ENCODE measurements around the gene SLC27A5.
"Not testable (repeated sequence)": the region's sequence is repeated elsewhere in the genome, so short reads cannot be mapped to it uniquely, and the experiment has no call there.

SLC27A5 gene

DNA sequence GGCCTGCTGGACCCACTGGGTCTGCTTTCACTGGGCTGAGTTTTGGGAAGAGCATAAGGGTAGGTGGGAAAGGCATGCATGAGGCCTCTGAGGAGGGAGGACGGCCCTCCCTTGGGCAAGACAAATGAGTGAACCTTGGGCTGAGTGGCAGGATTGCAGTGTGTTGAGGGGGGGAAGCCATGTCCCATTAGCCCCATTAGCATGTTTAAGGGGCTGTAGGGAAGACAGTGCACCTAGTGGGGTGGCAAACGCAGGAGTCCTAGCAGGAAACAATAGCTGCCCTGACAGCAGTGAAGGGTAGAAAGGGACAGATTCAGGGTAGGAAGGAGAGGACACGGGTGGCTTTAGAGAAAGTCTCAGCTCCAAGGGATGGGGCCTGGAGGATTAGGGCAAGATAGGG is 10.9 kb upstream of the SLC27A5 start:
- DNase-seq (ENCODE audit: low read depth), result no peak

DNA sequence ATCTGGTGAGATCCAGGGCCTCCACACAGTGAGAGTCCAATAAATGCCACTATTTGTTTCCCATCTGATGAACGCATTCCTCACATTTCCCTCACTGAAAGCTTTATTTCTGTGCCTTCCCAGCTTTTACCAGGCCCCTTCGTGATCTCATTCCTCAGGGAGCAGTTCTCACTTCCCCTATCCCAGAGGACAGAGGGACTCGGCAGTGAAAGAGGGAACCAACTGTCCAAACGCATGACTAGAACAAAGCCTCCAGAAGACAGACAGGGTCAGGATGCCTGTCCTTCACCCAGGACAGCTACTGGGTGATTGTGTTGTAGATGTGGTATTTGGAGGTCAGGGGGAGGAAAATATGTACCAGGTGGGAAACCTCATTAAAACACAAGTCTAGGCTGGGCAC is 9.9 kb upstream of the SLC27A5 start:
- no peak for DNase-seq (ENCODE audit: low read depth)

DNA sequence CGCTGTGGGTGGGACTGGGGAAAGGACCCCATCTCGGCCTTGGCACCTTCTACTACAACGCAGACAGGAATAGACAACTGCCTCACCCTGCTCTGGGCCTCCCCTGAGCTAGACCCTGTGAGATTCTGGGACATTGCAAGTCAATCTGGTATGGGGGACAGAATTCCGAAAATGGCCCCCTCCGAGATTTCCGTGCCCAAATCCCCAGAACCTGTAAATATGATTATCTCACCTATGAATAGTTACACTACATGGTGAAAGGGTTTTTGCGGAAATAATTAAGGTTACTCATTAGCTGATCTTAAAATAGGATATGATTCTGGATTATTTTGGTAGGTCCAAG is 8.4 kb upstream of the SLC27A5 start:
- no peak for DNase-seq (ENCODE audit: low read depth)

DNA sequence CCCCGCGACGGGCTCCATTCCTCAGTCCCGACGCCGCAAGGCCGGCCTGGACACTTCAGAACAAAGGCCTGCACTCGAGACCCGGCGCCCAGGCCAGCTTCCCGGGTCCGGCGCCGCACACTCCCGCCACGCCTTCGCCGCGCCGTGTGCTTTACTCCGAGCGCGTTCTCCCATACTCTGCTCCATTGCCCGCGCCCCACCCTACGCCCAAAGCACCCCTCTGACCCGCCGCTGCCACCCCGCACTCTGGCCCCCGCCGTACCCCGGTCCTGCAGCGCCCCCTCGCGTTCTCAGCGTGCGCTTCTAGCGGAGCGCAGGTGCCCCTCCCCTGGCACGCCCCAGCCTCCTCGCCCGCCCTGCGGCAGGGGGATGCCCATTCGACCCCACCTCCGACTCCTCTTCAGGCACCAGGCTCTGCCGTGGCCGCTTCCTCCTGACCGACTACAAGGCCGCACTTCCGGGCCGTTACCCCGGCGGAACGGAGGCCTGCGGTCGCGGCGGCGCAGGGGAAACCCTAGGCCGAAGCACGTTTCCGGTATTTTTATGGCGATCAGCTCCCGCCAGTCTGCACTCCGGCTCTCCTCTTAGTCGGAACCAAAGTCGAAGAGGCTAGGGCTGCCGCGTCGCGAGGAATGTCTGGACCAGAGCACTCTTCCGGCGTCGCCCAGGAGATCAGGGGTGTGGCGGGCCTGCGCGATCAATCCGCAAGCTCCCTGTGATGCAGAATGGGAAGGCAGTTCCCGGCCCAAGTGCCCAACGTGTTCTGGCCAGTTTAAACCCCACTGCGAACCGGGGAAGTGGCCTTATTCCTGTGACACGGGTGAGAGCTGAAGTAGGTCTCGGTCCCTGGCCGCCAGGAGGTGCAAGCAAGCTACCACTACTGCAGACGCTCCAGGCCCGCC is 7.8 kb upstream of the SLC27A5 start, which contains the start of gene ZBTB45:
Gene ZBTB45, minus strand, starts transcription at position 456 of the 902 bp plus-strand sequence. CDS start 2,137 bp downstream, outside the sequence.
- peak; percentile 76 for DNase-seq (ENCODE audit: low read depth)

DNA sequence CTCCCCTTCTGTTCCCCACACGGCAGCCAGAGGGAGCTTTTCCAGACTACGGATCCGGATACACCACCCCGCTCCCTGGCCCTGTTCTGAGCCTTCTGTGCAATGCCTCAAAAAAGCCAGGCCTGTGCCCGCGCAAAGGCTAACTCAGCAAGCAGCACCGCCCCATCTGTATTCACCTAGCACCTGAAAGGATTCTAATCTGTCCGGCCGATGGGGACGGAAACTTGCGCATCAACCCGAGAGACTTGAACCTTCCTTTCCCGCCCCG is 7.2 kb upstream of the SLC27A5 start:
- peak; percentile 22 for DNase-seq (ENCODE audit: low read depth)

DNA sequence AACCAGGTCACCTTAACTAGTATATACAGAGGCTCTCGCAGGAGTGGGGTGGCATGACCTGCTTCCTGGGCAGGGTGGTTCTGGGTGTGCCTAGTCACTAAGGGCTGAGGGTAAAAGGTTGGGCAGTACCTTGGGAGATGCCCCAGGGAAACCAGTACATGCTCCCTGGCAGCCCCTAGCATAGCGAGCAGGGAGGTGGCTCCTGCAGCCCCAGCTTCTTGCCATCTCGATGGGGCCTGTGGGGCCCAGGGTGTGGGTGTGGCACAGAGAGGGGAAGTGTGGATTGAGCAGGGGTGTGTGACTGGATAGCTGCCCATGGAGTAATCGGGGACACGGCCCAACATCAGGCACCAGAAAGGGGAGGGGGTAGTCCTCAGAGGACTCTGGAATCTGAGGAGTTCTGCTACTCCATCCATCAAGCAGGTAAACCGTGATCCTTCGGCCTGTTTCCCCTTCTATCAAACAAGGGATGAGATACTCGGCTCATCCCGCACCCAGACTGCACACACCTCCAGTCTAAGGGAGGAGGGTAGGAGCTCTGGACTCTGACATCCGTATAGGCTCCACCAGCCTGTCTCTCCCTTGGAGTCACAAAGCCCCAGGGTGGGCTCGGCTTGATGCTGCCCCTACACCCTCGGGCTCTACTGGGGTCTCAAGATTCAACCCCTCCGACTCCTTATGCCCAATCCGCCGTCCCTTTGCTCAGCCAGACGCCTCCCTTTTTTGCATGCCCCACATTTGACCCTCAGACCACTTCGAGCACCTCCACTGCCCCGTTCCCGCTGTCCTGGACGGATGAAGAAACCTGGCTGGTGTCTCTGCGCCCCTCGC is 6.7 kb upstream of the SLC27A5 start:
- DNase-seq (ENCODE audit: low read depth), result no peak

DNA sequence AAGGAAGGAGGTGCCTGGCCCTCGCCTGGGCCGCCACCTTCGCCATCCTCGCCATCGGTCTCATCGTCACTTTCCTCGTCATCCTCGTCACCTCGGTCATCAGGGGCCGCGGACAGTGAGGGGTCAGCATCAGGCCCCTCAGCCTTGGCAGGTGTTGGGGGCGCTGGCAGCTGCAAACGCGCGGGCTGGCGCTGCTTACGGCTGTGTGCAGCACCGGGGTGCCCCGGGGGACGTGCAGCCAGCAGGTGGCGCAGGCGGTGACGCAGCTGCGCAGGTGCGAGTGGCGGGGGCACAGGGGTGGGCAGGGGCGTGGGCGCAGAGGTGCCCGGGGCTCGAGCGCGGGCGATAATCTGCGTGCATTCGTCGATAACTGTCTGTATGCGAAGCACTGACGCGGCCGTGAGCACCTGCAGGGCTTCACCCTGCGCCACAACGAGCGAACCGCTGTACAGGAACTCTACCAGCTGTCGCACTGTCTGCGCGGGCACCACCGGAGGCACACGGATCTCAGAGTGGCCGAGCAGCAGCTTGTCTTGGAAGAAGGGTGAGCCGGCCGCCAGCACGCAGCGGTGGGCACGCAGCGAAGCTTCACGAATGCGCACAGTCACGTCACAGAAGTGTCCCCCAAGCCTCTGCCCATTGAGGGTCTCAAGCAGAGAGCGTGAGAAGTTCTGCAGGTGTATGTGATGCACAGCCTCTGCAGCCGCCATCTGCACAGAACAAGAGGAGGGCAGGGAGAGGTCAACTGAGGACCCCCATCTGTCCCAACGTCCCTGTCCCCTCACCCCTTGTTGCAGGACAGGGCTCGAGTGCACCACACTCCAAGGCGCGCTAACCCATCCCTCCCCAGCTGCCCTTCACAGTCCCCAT is 5.4 kb upstream of the SLC27A5 start:
- no peak for DNase-seq (ENCODE audit: low read depth)

DNA sequence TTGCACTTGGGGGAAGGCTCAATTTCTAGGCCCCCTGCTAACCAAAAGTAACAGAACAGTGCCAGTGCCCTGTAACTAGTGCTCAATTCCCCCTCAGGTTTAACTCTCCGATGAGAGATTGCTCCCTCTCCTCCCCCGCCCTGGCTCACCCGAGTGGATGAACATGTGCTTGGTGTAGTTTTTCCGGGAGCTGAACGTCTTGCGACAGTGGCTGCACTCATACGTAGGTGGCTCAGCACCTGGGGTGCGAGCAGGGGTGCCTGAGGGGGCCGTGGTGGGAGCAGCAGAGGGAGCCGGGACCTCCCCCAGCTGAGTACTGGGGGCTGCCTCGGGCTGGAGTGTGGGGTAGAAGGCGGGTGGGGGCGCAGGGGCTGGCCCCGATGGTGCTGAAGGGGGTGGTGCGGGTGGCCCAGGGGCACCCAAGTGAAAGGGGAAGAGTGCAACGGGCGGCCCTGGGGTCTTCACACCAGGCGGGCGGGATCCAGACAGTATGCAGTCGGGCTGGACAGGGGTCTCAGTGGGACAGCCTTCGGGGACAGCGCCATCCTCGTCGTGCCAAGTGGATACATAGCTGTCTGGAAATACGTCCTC is 4.5 kb upstream of the SLC27A5 start:
- no peak for DNase-seq (ENCODE audit: low read depth)

DNA sequence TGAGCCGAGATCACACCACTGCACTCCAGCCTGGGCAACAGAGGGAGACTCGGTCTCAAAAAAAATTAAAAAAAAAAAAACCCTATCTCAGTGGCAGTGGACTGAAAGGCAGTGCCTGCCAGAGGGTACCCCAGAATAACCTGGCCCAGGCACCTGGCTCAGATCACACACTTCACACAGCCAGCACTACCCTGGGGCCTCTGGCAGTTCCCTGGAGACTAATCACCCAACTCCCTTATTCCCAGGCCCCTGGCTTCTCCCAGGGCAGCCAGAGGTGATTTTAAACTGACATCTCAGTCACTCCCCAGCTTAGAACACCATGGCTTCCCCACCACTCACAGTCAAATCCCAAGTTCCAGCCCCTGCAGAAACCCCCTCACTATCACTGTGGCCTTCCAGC is 3.5 kb upstream of the SLC27A5 start:
- DNase-seq (ENCODE audit: low read depth), result no peak

DNA sequence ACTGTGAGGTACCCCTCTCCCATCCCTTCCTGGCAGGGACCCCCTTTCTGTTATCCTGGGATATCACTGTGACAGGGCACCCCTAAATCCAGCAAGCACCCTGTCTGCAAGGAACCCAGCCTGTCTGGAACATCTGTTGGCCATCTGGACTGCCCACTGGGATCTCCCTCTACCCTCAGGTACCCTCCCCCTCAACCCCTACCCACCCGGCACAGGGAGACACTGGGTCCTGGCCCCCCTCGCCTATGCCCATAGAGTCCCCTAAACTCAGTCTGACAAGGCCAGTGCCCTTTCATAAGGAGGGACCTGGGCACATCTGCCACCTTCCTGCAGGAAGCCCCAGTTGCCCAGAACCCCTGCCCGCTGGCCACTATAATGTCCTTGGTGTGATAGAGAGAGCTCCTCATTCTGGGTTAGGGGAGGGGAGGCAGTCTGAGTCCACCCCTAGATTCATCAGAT is 2.8 kb upstream of the SLC27A5 start:
- no peak for DNase-seq (ENCODE audit: low read depth)

DNA sequence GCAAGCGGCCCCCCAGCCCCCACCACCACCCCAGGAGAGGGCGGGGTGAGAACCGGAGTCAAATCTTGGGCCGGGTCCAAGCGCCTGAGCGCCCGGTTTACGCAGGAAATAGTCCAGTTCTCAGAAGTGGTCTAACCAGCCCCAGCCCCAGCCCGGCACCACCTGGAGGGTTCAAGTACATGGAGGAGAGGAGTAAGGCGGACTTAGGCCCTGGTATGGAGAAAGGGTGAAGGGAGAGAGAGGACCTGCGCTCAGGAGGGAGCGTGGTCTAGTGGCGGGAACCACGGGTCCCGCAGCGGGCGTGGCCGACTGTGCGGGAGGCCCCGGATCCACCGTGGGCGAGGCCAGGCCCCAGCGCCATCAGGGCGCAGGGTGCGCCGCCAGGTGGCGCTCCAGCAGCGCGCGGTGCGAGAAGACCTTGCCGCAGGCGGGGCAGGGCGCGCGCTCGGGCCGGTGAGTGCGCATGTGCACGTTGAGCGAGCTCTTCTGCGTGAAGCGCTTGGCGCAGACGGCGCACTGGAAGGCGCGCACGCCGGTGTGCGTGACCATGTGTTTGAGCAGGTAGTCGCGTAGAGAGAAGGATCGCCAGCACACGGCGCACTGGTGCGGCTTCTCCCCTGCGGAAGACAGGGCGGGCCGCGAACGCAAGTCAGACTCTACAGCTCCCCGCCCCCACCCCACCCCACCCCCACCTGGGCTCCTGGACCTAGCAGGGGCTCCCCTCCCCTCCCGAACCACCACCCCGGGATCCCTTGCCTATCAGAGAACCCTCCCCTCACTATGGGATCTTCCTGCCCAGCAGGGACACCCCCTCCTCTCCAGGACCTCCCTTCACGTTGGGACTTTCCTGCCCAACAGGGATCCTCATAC is 2.1 kb upstream of the SLC27A5 start:
- peak; percentile 85 for DNase-seq (ENCODE audit: low read depth)

DNA sequence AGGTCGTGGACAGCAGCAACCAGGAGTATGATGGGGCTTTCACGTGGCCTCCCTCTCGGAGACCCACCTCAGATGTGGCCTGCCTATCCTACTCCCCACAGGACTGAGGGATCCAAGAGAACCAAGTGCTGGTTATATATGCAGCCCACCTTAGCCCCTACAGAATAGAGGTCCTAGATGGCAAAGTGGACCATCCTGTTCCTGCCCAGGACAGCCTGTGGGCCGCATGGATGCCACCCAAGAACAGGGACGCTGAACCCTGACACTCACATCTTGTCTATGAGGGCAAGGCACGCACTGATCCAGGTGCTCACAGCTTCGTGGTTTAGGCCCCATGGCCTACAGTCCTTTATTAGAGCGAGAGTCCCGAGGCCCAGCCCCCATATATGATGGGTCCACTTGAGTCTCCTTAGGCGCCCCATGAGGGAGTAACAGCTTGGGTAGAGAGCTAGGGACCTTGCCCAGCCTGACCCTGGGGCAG is 1.5 kb upstream of the SLC27A5 start:
- DNase-seq (ENCODE audit: low read depth), result no peak

DNA sequence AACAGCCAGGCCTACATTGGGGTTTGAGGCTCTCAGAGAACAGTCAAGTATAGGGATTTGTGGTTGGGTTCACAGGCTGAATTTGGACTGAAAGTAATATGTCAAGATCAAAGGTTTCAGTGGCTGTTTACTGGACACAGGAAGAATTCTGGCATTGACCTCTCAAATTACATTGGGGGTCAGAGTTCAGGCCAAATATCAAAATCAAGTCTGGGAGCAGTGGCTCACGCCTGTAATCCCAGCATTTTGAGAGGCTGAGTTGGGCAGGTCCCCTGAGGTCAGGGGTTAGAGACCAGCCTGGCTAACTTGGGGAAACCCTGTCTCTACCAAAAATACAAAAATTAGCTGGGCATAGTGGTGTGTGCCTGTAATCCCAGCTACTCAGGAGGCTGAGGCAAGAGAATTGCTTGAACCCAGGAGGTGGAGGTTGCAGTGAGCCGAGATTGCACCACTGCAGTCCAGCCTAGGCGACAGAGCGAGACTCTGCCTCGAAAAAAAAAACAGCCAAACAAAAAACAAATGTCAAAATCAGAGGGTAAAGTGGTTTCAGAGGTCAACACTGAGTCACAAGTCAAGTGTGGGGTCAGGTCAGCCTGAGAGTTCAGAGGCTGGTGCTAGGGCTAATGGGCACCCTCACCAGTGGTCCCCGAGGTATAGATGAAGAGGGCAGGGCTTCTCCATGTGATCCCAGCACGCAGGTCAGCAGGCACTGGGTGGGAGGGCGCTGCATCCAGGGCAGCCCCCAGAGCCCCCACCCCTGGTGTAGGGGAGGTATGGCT is 1.5 kb downstream of the SLC27A5 start:
- DNase-seq (ENCODE audit: low read depth), result no peak

DNA sequence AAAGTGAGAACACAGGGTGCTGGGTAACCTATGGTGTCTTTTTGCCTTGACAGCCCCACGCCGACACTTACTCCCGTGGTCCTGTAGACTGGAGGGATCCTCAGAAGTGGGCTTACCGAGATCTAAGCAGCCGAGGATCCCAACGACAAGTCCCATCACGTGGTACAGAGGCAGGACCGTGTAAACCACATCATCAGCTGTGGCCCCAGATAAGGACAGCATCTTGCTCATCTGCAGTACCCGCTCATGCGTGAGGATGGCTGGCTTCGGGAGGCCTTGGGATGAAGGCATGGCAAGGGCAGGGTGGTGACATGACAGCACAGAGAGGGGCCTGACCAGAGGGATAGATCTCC is 2.1 kb downstream of the SLC27A5 start:
- no peak for DNase-seq (ENCODE audit: low read depth)

DNA sequence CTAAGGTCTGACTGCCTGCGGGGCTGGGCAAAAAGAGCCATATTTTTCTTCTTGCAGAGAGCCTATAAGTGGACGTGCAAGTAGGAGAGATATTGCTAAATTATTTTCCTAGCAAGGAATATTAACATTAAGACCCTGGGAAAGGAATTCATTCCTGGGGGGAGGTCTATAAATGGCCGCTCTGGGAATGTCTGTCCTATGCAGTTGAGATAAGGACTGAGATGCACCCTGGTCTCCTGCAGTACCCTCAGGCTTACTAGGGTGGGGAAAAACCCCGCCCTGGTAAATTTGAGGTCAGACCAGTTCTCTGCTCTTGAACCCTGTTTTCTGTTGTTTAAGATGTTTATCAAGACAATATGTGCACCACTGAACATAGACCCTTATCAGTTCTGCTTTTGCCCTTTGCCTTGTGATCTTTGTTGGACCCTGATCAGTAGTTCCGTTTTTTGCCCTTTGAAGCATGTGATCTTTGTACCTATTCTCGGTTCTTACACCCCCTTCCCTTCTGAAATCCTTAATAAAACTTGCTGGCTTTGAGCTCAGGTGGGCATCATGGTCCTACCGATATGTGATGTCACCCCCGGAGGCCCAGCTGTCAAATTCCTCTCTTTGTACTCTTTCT is 4.1 kb downstream of the SLC27A5 start:
- not testable (repeated sequence) for DNase-seq (ENCODE audit: low read depth)

DNA sequence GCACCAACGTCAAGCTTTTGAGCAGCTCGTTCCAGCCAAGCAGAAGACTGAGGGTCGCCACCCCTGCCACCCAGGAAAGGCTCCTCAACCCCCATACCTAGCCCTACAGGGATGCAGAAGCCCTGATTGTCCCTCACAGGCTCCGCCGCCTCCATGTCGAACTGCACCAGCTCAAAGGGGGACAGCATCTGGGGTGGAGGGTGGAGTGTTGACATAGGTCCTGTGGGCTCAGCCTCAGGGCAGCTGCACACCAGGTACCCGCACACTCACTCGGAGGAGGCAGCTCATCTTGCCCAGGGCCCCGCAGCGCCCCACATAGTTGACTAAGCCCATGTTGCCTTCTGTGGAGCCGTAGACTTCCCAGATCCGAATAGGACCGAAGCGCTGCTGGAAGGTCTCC is 11.6 kb downstream of the SLC27A5 start:
- DNase-seq (ENCODE audit: low read depth), result no peak

DNA sequence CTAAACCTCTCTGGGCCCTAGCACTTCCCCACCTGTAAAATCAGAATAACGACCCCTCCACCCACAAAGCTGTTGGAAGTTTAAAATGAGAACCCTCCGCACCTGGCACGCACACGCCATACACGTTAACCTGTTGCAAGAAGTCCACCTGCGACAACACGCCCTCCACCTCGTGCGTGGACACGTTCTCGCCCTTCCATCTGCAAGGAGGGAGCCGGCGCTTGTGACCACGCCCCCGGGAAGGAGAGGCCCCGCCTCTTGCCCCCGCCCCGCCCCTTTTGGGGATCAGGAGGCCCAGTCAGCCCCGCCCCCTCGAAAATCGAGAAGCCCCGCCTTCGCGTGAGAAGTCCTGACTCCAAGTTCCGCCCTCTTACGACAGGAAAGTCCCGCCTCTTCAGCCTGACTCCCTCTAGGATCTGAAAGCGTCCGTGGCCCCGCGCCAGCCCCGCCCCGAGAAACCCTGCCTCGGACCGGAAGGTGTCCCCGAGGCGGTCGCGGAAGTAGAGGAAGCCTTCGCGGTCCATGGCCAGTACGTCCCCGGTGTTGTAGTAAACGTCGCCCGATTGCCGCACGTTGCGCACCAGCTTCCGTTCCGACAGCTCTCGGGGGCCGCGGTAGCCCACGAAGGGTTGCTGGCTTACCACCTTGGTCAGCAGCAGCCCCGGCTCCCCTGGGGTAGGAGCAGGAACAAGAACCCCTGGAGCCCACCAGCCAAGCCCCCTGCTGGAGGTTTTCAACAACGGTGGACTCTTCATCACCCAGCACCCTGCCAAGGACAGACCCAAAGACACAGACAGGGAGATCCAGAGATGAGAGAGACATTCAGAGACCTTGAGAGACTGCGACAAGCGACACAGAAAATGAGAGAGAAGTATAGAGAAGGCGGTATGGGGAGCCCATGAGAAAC is 12.5 kb downstream of the SLC27A5 start:
- DNase-seq (ENCODE audit: low read depth), result peak; percentile 87

DNA sequence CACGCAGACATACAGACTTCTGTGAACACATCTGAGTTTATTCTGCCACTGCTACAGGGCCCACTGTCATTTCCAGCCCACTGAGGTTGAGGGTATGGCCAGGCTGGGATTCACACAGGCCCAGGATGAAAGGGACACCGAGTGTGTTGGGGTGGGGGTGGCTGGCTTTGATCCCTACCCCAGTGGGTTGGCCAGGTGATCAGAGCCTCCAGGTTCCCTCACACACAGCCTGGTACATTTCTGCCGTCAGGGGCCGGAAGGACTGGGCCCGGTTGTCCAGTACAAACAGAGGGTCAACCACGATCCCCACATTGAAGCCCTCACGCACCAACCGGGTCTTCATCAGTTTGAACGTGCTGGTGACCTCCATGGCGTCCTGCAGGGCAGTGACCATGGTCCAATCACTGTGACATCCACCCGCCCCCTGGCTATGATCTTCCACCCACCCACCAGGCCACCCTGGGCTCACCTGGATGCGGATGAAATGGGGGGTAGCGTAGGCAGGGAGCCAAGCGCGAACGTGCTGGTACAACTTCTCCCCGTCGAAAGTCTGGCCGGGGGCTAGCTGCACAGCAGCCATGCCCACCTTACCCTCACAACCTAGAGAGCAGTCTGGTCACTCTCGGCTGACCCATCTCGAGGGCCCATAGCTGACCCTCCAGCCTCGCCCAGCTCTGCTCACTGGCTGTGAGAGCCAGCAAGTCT is 13.3 kb downstream of the SLC27A5 start:
- no peak for DNase-seq (ENCODE audit: low read depth)
